ENCODE data around the gene GALNS. TPM values are rescaled to one million over a fixed set of nuclear protein-coding genes. Genes with fewer than 3 reads are reported as not detected.

The GALNS gene
- total RNA-seq (2021), result 62.3 and 75.7 TPM in 2 replicates
- percentile 50 among the genes with signal in this experiment for Bru-seq, nascent RNA
- percentile 63 among the genes with signal in this experiment for BruChase-seq, experiment 1, labeled RNA remaining after a 2-hour chase
- BruChase-seq, experiment 2, labeled RNA remaining after a 6-hour chase, result percentile 65 among the genes with signal in this experiment
- long read RNA-seq, full-length matches to known transcripts, result 79 of 105 reads
- long read RNA-seq, partial matches to known transcripts, result 13 of 105 reads
- long read RNA-seq, other reads (novel, unspliced or antisense), result 13 of 105 reads

- H3K4me2 ChIP-seq, result peak within 1 kb of the TSS; percentile 95
- H3K9me3 ChIP-seq (ENCODE audit: insufficient read depth, low read depth), result no peaks in the 10 kb centered on the region
- peak within 1 kb of the TSS; percentile 80 for H3K4me3 ChIP-seq
- H3K4me1 ChIP-seq (replicated peaks; ENCODE audit: insufficient read depth), result peaks cover 5% of the 10 kb centered on the region
- H3K9me2 ChIP-seq (ENCODE audit: insufficient read depth), result no peaks in the 10 kb centered on the region
- no peak within 1 kb of the TSS for H3K27ac ChIP-seq
- peak; percentile 77 to 99 for DNase-seq
- H4K20me1 ChIP-seq (ENCODE audit: insufficient read depth), result no peaks in the 10 kb centered on the region
- H3K79me2 ChIP-seq (ENCODE audit: low read depth), result 0 out of 2 replicates have a peak, but pooled peaks cover 7% of the 10 kb centered on the region
- no TSS peak for BruUV-seq (replicated peaks)
- peak within 1 kb of the TSS; percentile 98 for H2AFZ ChIP-seq
- H3K36me3 ChIP-seq (ENCODE audit: low read depth), result no peaks in the 10 kb centered on the region
- TF ChIP-seq CTCF (conservative IDR thresholded peaks at IDR 0.05) (no peak), EZH2 (IDR thresholded peaks at IDR 0.05; ENCODE audit: low read depth) (no peak)
- no peaks in the 10 kb centered on the region for H3F3A ChIP-seq (ENCODE audit: insufficient read depth, low read depth)
- ChIA-PET POLR2A (ENCODE audit: unreplicated experiment) (interaction anchor here (0.6 kb wide), 1 partner anchor 264 kb away, joined by 4 read pairs; no protein-coding TSS in a partner anchor), CTCF (interaction anchor here (0.6 kb wide), 1 partner anchor 314 kb away, joined by 5 read pairs; the partner anchor contains the start of gene CDH15)
- H3K27me3 ChIP-seq (ENCODE audit: insufficient read depth, low read depth), result no peaks in the 10 kb centered on the region
- intact Hi-C loops (cut with micrococcal nuclease; ENCODE audit: unreplicated experiment), result loop anchor here (1.0 to 10.0 kb wide), 2 partner anchors 45 to 68 kb away; no protein-coding TSS in a partner anchor
These were observed at the start of gene GALNS, which contains the start of gene TRAPPC2L for GRCh38 chr16:88856828-88857727. TSS of gene GALNS (minus strand) at chr16:88856947. CDS start at chr16:88856877, 70 bp downstream. TSS of gene TRAPPC2L (plus strand) at chr16:88857127. CDS start at chr16:88857151, 24 bp downstream.

GRCh38 chr16:88906020-88906419, 49.3 kb upstream of the GALNS start:
- Histone ChIP-seq H4K20me1 (ENCODE audit: insufficient read depth) (no peaks in the 10 kb centered on the region), H3K4me2 (no peak overlapping the region), H3K9me3 (ENCODE audit: insufficient read depth, low read depth) (no peaks in the 10 kb centered on the region), H3K4me1 (replicated peaks; ENCODE audit: insufficient read depth) (0 out of 2 replicates have a peak, but pooled peaks cover 5% of the 10 kb centered on the region), H2AFZ (no peak overlapping the region), H3K36me3 (ENCODE audit: low read depth) (no peaks in the 10 kb centered on the region), H3K79me2 (ENCODE audit: low read depth) (no peaks in the 10 kb centered on the region), H3F3A (ENCODE audit: insufficient read depth, low read depth) (no peaks in the 10 kb centered on the region), H3K27ac (no peak overlapping the region), H3K27me3 (ENCODE audit: insufficient read depth, low read depth) (no peaks in the 10 kb centered on the region; the same call in 1 of the 2 replicates), H3K9me2 (ENCODE audit: insufficient read depth) (no peaks in the 10 kb centered on the region), H3K4me3 (no peak overlapping the region)
- intact Hi-C loops (cut with micrococcal nuclease; ENCODE audit: unreplicated experiment), result no loop called here
- DNase-seq, result no peak
- no TSS peak for BruUV-seq (replicated peaks)
- POLR2A ChIA-PET (ENCODE audit: unreplicated experiment), result no interaction called here
- TF ChIP-seq EZH2 (IDR thresholded peaks at IDR 0.05; ENCODE audit: low read depth) (no peak), CTCF (conservative IDR thresholded peaks at IDR 0.05) (no peak)
- CTCF ChIA-PET, result no interaction called here

GRCh38 chr16:88905563-88905962, 48.8 kb upstream of the GALNS start:
- DNase-seq, result peak in 1 of 2 experiments; percentile 50
- Histone ChIP-seq H2AFZ (no peak overlapping the region), H3K9me2 (ENCODE audit: insufficient read depth) (no peaks in the 10 kb centered on the region), H4K20me1 (ENCODE audit: insufficient read depth) (no peaks in the 10 kb centered on the region), H3K4me3 (no peak overlapping the region), H3K36me3 (ENCODE audit: low read depth) (no peaks in the 10 kb centered on the region), H3K4me2 (no peak overlapping the region), H3F3A (ENCODE audit: insufficient read depth, low read depth) (no peaks in the 10 kb centered on the region), H3K79me2 (ENCODE audit: low read depth) (no peaks in the 10 kb centered on the region), H3K4me1 (replicated peaks; ENCODE audit: insufficient read depth) (0 out of 2 replicates have a peak, but pooled peaks cover 5% of the 10 kb centered on the region), H3K27me3 (ENCODE audit: insufficient read depth, low read depth) (peaks cover 1% of the 10 kb centered on the region; the same call in 1 of the 2 replicates), H3K9me3 (ENCODE audit: insufficient read depth, low read depth) (no peaks in the 10 kb centered on the region), H3K27ac (no peak overlapping the region)
- POLR2A ChIA-PET (ENCODE audit: unreplicated experiment), result no interaction called here
- CTCF ChIA-PET, result no interaction called here
- BruUV-seq (replicated peaks), result no TSS peak
- intact Hi-C loops (cut with micrococcal nuclease; ENCODE audit: unreplicated experiment), result no loop called here
- TF ChIP-seq CTCF (conservative IDR thresholded peaks at IDR 0.05) (no peak), EZH2 (IDR thresholded peaks at IDR 0.05; ENCODE audit: low read depth) (no peak)
